H1 (cell line): ENCODE data around the gene ZDHHC1. TPM values are rescaled to one million over a fixed set of nuclear protein-coding genes. Genes with fewer than 3 reads are reported as not detected.

Experiments used
- CEBPB ChIP-seq: IDR thresholded peaks from 2 replicates; pipeline ENCODE4 v1.6.1; 2012; ENCODE audit warnings: low read depth, low read length
- NRF1 ChIP-seq: IDR thresholded peaks from 2 replicates; pipeline ENCODE4 v1.6.1; 2011; ENCODE audit warnings: mild to moderate bottlenecking, low read depth, low read length, improper control_type of control experiment
- SAP30 ChIP-seq: fragments of 300-600 bp; sonication (generic); IDR thresholded peaks from 2 replicates; pipeline ENCODE4 v1.7.1; 2012; ENCODE audit warnings: low read length, moderate library complexity, mild to moderate bottlenecking, inconsistent platforms; ENCODE audit not compliant: insufficient read depth, insufficient replicate concordance
- SRF ChIP-seq: IDR thresholded peaks from 2 replicates; pipeline ENCODE4 v1.6.1; 2011; ENCODE audit warnings: mild to moderate bottlenecking, low read depth, low read length, moderate library complexity
- TEAD4 ChIP-seq: IDR thresholded peaks from 2 replicates; pipeline ENCODE4 v1.6.1; 2012; ENCODE audit warnings: low read depth, low read length, inconsistent platforms, mixed read lengths
- polyA plus RNA-seq, 7 experiments: library from polyadenylated mRNA; depleted of rRNA in 3 of 7; stranded (reverse) in 5 of 7; unstranded in 2 of 7; fragments of >200 nt in 5 of 7; fragments of 200-250 nt in 2 of 7; gene quantifications; 1 replicate in 5 of 7; 2 replicates in 1 of 7; 4 replicates in 1 of 7; pipeline versions ENCODE4 v1.2.1 to v1.2.3, GENCODE V29; 2011 to 2013; ENCODE audit warnings: missing spikeins in 2 of 7, mixed read lengths in 2 of 7
- total RNA-seq: library from RNA; stranded (reverse); fragmentation: NEBNext Ultra II Directional; extraction: Animal tissue kit (Norgen Biotek cat#: 25700); gene quantifications from 2 replicates; pipeline ENCODE4 v1.2.1, GENCODE V29; 2021
- TF ChIP-seq, protein P1 (sequence below): fragments of 300-600 bp; sonication (generic); IDR thresholded peaks from 2 replicates; pipeline ENCODE4 v1.7.1; 2012; ENCODE audit warnings: low read length, moderate library complexity, mild to moderate bottlenecking, inconsistent platforms; ENCODE audit not compliant: insufficient replicate concordance

Gene ZDHHC1
- total and polyA plus RNA-seq, 2 of the 8 experiments (the other 6 are each of a cell fraction or from before 2014, with no cell fraction given): 3.1 to 4.9 TPM

DNA sequence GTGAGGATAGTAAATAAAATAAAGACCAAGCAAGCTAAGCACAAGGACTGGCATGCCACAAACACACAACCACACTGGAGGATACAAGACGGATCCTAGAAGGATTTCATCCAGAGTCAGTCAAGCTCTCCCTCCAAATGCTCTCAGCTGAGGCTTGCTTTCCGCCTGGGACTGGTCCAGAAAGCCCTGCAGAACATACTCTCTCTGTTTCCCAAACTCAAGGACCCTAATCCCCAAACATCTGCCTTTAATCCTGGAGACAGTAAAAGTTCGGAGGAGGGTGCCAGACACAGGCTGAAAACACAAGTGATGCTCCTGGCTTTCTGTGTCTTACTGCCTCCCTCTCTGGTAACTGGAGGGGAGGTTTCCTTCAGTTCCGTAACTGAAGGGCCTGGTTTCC lies 9.3 kb upstream of the ZDHHC1 start (continued):
- TF ChIP-seq, protein P1, sequence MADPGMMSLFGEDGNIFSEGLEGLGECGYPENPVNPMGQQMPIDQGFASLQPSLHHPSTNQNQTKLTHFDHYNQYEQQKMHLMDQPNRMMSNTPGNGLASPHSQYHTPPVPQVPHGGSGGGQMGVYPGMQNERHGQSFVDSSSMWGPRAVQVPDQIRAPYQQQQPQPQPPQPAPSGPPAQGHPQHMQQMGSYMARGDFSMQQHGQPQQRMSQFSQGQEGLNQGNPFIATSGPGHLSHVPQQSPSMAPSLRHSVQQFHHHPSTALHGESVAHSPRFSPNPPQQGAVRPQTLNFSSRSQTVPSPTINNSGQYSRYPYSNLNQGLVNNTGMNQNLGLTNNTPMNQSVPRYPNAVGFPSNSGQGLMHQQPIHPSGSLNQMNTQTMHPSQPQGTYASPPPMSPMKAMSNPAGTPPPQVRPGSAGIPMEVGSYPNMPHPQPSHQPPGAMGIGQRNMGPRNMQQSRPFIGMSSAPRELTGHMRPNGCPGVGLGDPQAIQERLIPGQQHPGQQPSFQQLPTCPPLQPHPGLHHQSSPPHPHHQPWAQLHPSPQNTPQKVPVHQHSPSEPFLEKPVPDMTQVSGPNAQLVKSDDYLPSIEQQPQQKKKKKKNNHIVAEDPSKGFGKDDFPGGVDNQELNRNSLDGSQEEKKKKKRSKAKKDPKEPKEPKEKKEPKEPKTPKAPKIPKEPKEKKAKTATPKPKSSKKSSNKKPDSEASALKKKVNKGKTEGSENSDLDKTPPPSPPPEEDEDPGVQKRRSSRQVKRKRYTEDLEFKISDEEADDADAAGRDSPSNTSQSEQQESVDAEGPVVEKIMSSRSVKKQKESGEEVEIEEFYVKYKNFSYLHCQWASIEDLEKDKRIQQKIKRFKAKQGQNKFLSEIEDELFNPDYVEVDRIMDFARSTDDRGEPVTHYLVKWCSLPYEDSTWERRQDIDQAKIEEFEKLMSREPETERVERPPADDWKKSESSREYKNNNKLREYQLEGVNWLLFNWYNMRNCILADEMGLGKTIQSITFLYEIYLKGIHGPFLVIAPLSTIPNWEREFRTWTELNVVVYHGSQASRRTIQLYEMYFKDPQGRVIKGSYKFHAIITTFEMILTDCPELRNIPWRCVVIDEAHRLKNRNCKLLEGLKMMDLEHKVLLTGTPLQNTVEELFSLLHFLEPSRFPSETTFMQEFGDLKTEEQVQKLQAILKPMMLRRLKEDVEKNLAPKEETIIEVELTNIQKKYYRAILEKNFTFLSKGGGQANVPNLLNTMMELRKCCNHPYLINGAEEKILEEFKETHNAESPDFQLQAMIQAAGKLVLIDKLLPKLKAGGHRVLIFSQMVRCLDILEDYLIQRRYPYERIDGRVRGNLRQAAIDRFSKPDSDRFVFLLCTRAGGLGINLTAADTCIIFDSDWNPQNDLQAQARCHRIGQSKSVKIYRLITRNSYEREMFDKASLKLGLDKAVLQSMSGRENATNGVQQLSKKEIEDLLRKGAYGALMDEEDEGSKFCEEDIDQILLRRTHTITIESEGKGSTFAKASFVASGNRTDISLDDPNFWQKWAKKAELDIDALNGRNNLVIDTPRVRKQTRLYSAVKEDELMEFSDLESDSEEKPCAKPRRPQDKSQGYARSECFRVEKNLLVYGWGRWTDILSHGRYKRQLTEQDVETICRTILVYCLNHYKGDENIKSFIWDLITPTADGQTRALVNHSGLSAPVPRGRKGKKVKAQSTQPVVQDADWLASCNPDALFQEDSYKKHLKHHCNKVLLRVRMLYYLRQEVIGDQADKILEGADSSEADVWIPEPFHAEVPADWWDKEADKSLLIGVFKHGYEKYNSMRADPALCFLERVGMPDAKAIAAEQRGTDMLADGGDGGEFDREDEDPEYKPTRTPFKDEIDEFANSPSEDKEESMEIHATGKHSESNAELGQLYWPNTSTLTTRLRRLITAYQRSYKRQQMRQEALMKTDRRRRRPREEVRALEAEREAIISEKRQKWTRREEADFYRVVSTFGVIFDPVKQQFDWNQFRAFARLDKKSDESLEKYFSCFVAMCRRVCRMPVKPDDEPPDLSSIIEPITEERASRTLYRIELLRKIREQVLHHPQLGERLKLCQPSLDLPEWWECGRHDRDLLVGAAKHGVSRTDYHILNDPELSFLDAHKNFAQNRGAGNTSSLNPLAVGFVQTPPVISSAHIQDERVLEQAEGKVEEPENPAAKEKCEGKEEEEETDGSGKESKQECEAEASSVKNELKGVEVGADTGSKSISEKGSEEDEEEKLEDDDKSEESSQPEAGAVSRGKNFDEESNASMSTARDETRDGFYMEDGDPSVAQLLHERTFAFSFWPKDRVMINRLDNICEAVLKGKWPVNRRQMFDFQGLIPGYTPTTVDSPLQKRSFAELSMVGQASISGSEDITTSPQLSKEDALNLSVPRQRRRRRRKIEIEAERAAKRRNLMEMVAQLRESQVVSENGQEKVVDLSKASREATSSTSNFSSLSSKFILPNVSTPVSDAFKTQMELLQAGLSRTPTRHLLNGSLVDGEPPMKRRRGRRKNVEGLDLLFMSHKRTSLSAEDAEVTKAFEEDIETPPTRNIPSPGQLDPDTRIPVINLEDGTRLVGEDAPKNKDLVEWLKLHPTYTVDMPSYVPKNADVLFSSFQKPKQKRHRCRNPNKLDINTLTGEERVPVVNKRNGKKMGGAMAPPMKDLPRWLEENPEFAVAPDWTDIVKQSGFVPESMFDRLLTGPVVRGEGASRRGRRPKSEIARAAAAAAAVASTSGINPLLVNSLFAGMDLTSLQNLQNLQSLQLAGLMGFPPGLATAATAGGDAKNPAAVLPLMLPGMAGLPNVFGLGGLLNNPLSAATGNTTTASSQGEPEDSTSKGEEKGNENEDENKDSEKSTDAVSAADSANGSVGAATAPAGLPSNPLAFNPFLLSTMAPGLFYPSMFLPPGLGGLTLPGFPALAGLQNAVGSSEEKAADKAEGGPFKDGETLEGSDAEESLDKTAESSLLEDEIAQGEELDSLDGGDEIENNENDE: no peak
- TF ChIP-seq CEBPB: no peak
- TF ChIP-seq TEAD4: no peak
- TF ChIP-seq SRF: no peak
- TF ChIP-seq NRF1: no peak
- no peak for TF ChIP-seq SAP30
